HUES64 (cell line): ENCODE data around the gene KANSL2.
"Not testable (repeated sequence)": the region's sequence is repeated elsewhere in the genome, so short reads cannot be mapped to it uniquely, and the experiment has no call there.

Experiments
- H3K27ac ChIP-seq: 2 replicates; pipeline ENCODE4 v1.7.0; 2013; ENCODE audit warnings: low read depth, low read length, inconsistent platforms
- H3K27me3 ChIP-seq: 2 replicates; pipeline ENCODE4 v1.6.1; 2013; ENCODE audit warnings: mild to moderate bottlenecking, low read length; ENCODE audit not compliant: insufficient read depth
- H3K36me3 ChIP-seq: 2 replicates; pipeline ENCODE4 v1.6.1; 2013; ENCODE audit warnings: mild to moderate bottlenecking, low read length; ENCODE audit not compliant: insufficient read depth
- H3K4me1 ChIP-seq: 2 replicates; pipeline ENCODE4 v1.6.1; 2013; ENCODE audit warnings: mild to moderate bottlenecking, low read length, moderate library complexity; ENCODE audit not compliant: insufficient read depth
- H3K4me3 ChIP-seq: 2 replicates; pipeline ENCODE4 v1.5.1; 2013; ENCODE audit warnings: mild to moderate bottlenecking, low read length, moderate library complexity
- H3K9ac ChIP-seq: 2 replicates; pipeline ENCODE4 v1.6.1; 2013; ENCODE audit warnings: mild to moderate bottlenecking, low read depth, low read length
- H3K9me3 ChIP-seq: 2 replicates; pipeline ENCODE4 v1.6.1; 2013; ENCODE audit warnings: low read depth, low read length; ENCODE audit not compliant: insufficient read depth
- WGBS: fragments of 150-250, 120-280 bp; methylation state at CpG from one replicate; pipeline ENCODE4 v1.1.7; 2013; ENCODE audit warnings: missing lambda C conversion rate; 5-methylcytosine and 5-hydroxymethylcytosine counted together

KANSL2 gene

GRCh38 chr12:48683534-48683933, 1.5 kb upstream of the KANSL2 start:
- Histone ChIP-seq H3K4me3 (no peak overlapping the region), H3K9me3 (no peaks in the 10 kb centered on the region), H3K27ac (no peak overlapping the region), H3K27me3 (peaks cover 7% of the 10 kb centered on the region; the same call in 1 of the 2 replicates), H3K4me1 (peaks cover 5% of the 10 kb centered on the region; the same call in 1 of the 2 replicates), H3K36me3 (peaks cover 27% of the 10 kb centered on the region), H3K9ac (no peak overlapping the region)
- WGBS, result 92% methylated on average over 3 of the region's 4 CpGs

DNA sequence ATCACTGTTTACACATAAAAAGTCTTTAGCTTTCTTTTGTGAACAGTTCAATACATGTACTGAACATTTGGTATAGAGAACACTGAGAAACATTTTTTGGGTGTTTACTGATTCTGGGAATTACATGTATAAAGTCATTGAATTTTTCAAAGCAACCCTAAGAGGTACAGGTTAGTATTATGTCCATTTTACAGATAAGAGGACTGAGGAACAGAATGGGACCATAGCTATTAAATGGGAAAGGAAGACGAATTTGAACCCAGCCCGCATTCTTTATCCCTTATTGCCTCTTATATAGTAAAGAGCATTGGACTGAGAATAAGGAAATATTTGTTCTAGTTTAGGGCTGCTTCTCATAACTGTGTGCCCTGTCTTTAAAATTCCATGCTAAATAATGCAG, 889 bp upstream of the KANSL2 start:
- Histone ChIP-seq H3K36me3 (peaks cover 28% of the 10 kb centered on the region), H3K4me3 (peak overlapping the region; percentile 77), H3K27ac (no peak overlapping the region), H3K9me3 (no peaks in the 10 kb centered on the region), H3K27me3 (peaks cover 7% of the 10 kb centered on the region; the same call in 1 of the 2 replicates), H3K9ac (no peak overlapping the region), H3K4me1 (peaks cover 7% of the 10 kb centered on the region; the same call in 1 of the 2 replicates)
- no CpG with 5 or more reads among the region's 2 CpGs for WGBS

DNA sequence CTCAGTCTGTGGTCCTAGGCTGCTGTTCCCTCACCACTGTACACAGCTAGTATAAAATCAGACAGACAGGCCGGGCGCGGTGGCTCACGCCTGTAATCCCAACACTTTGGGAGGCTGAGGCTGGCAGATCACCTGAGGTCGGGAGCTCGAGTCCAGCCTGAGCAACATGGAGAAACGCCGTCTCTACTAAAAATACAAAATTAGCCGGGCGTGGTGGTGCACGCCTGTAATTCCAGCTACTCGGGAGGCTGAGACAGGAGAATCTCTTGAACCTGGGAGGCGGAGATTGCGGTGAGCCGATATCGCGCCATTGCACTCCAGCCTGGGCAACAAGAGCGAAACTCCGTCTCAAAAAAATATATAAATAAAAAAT, 481 bp upstream of the KANSL2 start:
- peaks cover 32% of the 10 kb centered on the region for H3K36me3 ChIP-seq
- H3K4me1 ChIP-seq, H3K9me3 ChIP-seq, H3K27me3 ChIP-seq, H3K27ac ChIP-seq: not testable (repeated sequence)
- WGBS, result 14% methylated on average over 17 of the region's 19 CpGs
- H3K4me3 ChIP-seq, result peak overlapping the region; percentile 77
- H3K9ac ChIP-seq, result peak overlapping the region; percentile 74

GRCh38 chr12:48681399-48681709, 684 bp downstream of the KANSL2 start:
- Histone ChIP-seq H3K9ac (peak overlapping the region; percentile 92), H3K36me3 (peaks cover 43% of the 10 kb centered on the region), H3K4me3 (peak overlapping the region; percentile 77), H3K27ac (peak overlapping the region; percentile 85), H3K4me1 (peaks cover 7% of the 10 kb centered on the region; the same call in 1 of the 2 replicates), H3K9me3 (no peaks in the 10 kb centered on the region), H3K27me3 (peaks cover 7% of the 10 kb centered on the region; the same call in 1 of the 2 replicates)
- WGBS, result 2% methylated on average over 11 of the region's 11 CpGs

- Histone ChIP-seq H3K9me3 (no peaks in the 10 kb centered on the region), H3K4me1 (peaks cover 7% of the 10 kb centered on the region; the same call in 1 of the 2 replicates), H3K4me3 (peak overlapping the region; percentile 77), H3K9ac (peak overlapping the region; percentile 92), H3K36me3 (peaks cover 48% of the 10 kb centered on the region), H3K27me3 (peaks cover 7% of the 10 kb centered on the region; the same call in 1 of the 2 replicates), H3K27ac (no peak overlapping the region)
- 88% methylated on average over 12 of the region's 13 CpGs for WGBS
Measured at GRCh38 chr12:48680861-48681260, 1.2 kb downstream of the KANSL2 start.

- peaks cover 67% of the 10 kb centered on the region for H3K36me3 ChIP-seq
- no peak overlapping the region for H3K9ac ChIP-seq
- H3K27ac ChIP-seq, result no peak overlapping the region
- peak overlapping the region; percentile 21; the same call in 1 of the 2 replicates for H3K4me3 ChIP-seq
- peaks cover 7% of the 10 kb centered on the region; the same call in 1 of the 2 replicates for H3K27me3 ChIP-seq
- 95% methylated on average over 3 of the region's 3 CpGs for WGBS
- H3K4me1 ChIP-seq, result peaks cover 7% of the 10 kb centered on the region; the same call in 1 of the 2 replicates
- H3K9me3 ChIP-seq, result no peaks in the 10 kb centered on the region
Measured at GRCh38 chr12:48678551-48679185, 3.4 kb downstream of the KANSL2 start.

DNA sequence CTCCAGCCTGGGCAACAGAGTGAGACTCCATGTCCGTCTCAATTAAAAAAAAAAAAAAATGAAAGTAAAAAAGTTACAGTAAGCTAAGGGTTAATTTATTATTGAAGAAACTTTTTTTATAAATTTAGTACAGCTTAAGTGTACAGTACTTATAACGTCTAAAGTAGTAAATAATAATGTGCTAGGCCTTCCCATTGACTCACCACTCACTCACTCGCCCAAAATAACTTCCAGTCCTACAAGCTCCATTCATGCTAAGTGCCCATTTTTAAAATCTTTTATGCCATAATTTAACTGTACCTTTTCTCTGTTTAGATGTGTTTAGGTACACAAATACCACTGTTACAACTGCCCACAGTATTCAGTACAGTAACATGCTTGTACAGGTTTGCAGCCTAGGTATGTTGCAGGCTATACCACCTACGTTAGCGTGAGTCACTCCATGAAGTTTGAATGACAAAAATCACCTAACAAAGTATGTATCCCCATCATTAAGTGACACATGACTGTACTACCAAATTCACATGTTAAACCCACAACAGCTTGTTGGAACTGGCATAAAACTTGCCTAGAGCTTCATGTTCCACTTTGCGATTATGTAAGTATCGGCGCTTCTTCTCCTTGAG, 10.7 kb downstream of the KANSL2 start:
- Histone ChIP-seq H3K4me3 (no peak overlapping the region), H3K36me3 (peaks cover 96% of the 10 kb centered on the region), H3K4me1 (no peaks in the 10 kb centered on the region), H3K9ac (no peak overlapping the region), H3K9me3 (no peaks in the 10 kb centered on the region), H3K27me3 (no peaks in the 10 kb centered on the region), H3K27ac (no peak overlapping the region)
- 97% methylated on average over 7 of the region's 8 CpGs for WGBS

GRCh38 chr12:48668996-48669395, 13.0 kb downstream of the KANSL2 start:
- H3K4me1 ChIP-seq, result no peaks in the 10 kb centered on the region
- H3K4me3 ChIP-seq, result no peak overlapping the region
- WGBS, result 98% methylated on average over 14 of the region's 14 CpGs
- no peak overlapping the region for H3K9ac ChIP-seq
- H3K36me3 ChIP-seq, result peaks cover 96% of the 10 kb centered on the region
- H3K9me3 ChIP-seq, result no peaks in the 10 kb centered on the region
- H3K27me3 ChIP-seq, result no peaks in the 10 kb centered on the region
- no peak overlapping the region for H3K27ac ChIP-seq

DNA sequence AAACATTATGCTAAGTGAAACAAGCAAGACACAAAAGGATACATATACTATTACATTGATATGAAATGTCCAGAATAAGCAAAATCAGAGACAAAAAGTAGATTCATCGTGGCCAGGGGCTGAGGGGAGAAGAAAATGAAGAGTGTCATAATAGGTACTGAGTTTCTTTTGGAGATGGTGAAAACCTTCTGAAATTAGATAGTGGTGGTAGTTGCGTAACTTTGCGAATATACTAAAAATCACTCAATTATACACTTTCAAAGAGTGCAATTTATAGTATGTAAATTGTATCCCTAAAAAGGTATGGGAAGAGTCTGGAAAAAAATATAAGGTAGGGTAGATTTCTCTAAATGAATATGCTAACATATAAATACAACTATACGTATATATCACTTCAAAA, 22.2 kb downstream of the KANSL2 start:
- H3K4me3 ChIP-seq, result no peak overlapping the region
- peaks cover 97% of the 10 kb centered on the region for H3K36me3 ChIP-seq
- no peaks in the 10 kb centered on the region for H3K4me1 ChIP-seq
- H3K9me3 ChIP-seq, result no peaks in the 10 kb centered on the region
- no peak overlapping the region for H3K9ac ChIP-seq
- 96% methylated on average over 2 of the region's 4 CpGs for WGBS
- H3K27me3 ChIP-seq, result no peaks in the 10 kb centered on the region
- H3K27ac ChIP-seq, result no peak overlapping the region

- H3K27ac ChIP-seq, result no peak overlapping the region
- H3K9ac ChIP-seq, result no peak overlapping the region
- H3K4me1 ChIP-seq, result no peaks in the 10 kb centered on the region
- H3K36me3 ChIP-seq, result peaks cover 80% of the 10 kb centered on the region
- no peaks in the 10 kb centered on the region for H3K9me3 ChIP-seq
- H3K4me3 ChIP-seq, result no peak overlapping the region
- 80% methylated on average over 4 of the region's 4 CpGs for WGBS
- H3K27me3 ChIP-seq, result no peaks in the 10 kb centered on the region
Measured at GRCh38 chr12:48651681-48652080, 30.4 kb downstream of the KANSL2 start.

GRCh38 chr12:48645354-48645753, 36.7 kb downstream of the KANSL2 start:
- peaks cover 45% of the 10 kb centered on the region for H3K36me3 ChIP-seq
- not testable (repeated sequence) for H3K4me1 ChIP-seq, H3K27ac ChIP-seq, H3K9ac ChIP-seq, H3K27me3 ChIP-seq, H3K4me3 ChIP-seq
- whole genome bisulfite sequencing, result 100% methylated on average over 2 of the region's 8 CpGs
- peaks cover 24% of the 10 kb centered on the region for H3K9me3 ChIP-seq
